NCI-H187 (cell line): ENCODE measurements around the gene ZBTB46.
"Not testable (repeated sequence)": the region's sequence is repeated elsewhere in the genome, so short reads cannot be mapped to it uniquely, and the experiment has no call there.

Experiments used
- DNase-seq, 2 experiments: peaks; one replicate each; lab custom pipeline; 2025; lab: John Stamatoyannopoulos, UW

The ZBTB46 gene

GRCh38 chr20:63814891-63815614 is 16.0 kb downstream of the ZBTB46 start:
- DNase-seq = no peak

DNA sequence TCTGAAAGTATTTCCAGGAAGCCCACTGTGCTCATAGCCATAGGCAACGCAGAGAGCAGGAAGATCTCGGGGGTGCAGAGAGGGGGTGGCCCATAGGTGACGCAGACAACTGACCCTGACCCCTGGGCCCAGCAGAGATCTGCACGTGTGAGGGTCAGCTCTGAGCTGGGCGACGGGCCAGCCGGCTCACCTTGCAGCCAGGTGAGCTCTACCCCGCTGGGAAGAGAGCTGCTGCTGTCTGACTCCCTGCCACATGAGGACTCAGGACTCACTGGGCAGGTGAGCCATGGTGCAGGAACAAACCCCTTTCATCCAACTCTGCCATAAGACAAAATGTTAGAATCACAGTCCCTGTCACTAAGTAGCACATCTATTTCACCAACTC is 19.6 kb downstream of the ZBTB46 start:
- no peak for DNase-seq

DNA sequence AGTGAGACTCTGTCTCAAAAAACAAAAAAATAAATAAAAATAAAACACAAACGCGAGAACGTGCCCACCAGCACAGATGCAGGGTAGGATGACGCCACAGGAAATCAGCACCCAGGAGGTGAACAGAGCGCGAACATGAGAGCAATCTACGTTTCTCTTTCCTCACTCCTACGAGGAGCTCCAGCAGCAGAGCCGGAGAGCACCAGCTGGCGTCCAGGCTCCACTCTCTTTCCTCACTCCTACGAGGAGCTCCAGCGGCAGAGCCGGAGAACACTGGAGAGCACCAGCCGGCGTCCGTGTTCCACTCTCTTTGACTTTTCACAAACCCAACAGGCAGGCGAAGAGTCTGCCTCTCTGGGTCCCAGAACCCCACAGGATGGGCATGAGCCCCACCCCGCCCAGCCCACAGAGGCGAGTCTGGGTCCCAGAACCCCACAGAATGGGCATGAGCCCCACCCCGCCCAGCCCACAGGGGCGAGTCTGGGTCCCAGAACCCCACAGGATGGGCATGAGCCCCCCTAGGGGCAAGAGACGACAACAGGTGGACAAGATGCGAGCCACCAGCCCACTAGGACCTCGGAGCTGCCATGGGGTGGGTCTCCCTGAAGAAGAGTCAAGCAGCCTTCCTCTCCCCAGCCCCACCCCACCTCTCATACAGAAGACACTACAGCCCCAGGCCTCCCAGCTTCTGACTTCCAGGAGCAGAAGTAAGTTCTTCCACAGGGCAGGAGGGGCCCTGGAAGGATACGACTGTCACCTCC is 20.2 kb downstream of the ZBTB46 start:
- no peak for DNase-seq

DNA sequence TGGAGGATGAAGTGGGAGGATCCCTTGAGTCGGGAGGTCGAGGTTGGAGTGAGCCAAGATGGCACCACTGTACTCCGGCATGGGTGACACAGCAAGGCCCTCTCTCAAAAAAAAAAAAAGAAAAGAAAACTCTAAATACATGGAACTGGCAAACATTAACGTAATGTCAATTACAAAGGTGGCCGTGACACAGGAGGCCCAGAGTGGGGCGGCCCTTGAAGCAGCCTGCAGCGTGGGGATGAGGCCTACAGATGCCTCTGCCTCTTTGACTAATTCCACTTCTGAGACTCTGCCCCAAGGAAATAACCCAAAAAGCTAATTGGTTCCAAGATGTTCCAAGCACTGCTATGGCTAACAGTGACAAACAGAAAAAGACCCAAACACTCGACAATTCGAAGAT is 21.2 kb downstream of the ZBTB46 start:
- no peak for DNase-seq

- no peak for DNase-seq
Measured at GRCh38 chr20:63808964-63809674, 21.9 kb downstream of the ZBTB46 start.

DNA sequence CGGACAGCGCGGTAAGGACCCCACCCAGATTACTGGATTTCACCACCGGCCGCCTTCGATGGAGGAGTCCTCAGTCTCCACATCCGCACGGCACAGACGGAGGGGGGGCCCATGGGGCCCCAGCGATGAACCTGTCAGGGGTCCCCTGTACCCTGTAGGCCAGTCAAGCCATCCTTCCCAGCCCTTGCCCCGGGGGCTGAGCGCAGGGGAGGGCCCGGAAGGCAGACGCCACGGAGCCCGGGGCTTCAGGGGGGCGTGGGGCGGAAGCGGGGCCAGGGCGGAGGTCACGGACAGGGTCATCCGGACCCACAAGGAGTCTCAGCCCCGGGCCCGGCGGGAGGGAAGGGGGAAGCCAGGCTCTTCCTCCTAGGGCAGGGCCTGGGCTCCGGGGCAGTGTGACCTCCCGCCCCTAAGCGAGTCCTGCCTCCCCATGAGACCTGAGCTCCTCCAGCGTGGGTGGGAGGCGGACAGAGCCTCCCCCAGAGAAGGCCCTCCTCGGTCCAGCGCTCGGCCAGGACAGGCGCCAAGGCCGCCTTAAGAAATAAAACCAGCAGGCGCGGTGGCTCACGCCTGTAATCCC is 22.8 kb downstream of the ZBTB46 start:
- no peak for DNase-seq

DNA sequence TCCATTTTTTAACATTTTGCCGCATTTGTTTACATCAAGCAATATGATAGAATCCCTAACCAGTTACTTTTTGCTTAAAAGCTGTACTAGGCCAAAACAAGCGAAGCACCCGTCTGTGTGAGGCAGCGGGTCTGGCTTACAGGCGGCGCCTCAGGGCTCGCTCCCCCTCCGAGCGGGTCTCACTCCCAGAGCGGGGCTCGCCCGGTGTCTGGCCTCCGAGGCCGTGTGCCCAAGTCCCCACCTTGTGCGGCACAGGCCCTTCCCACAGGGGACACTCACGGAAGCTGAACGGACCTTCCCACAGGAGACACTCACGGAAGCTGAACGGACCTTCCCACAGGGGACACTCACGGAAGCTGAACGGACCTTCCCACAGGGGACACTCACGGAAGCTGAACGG is 23.4 kb downstream of the ZBTB46 start:
- no peak for DNase-seq

- no peak for DNase-seq
Measured at GRCh38 chr20:63804308-63804636, 26.8 kb downstream of the ZBTB46 start.

DNA sequence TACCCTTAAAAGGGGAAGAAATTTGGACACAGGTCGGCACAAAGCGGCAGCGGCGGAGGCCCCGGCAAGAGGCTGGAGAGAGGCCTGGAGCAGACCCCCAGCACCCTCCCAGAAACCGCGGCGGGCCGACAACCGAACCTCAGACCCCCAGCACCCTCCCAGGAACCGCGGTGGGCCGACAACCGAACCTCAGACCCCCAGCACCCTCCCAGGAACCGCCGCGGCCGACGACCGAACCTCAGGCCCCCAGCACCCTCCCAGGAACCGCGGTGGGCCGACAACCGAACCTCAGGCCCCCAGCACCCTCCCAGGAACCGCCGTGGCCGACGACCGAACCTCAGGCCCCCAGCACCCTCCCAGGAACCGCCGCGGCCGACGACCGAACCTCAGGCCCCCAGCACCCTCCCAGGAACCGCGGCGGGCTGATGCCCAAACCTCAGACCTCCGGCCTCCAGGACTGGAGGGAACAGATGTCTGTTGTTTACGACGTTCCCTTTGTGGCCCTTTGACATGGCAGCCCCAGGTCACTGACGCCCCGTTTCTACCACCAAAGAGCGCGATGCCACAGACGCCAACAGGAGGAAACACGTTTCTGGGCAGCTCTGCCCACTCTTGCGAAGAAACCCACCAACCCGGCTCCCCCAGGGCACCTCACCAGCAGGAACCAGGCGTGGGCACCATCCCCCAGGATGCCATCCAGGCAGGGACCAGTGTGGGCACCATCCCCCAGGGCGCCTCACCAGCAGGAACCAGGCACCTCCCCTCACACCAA is 28.4 kb downstream of the ZBTB46 start:
- DNase-seq = no peak

- DNase-seq = not testable (repeated sequence)
Measured at GRCh38 chr20:63801174-63801573, 29.9 kb downstream of the ZBTB46 start.

DNA sequence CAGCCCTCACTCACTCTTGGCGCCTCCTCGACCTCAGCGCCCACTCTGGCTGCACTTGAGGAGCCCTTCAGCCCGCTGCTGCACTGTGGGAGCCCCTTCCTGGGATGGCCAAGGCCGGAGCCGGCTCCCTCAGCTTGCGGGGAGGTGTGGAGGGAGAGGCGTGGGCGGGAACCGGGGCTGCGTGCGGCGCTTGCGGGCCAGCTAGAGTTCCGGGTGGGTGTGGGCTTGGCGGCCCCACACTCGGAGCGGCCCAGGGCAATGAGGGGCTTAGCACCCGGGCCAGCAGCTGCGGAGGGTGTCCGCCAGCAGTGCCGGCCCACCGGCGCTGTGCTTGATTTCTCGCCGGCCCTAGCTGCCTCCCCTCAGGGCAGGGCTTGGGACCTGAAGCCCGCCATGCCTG is 30.7 kb downstream of the ZBTB46 start:
- DNase-seq = not testable (repeated sequence)

DNA sequence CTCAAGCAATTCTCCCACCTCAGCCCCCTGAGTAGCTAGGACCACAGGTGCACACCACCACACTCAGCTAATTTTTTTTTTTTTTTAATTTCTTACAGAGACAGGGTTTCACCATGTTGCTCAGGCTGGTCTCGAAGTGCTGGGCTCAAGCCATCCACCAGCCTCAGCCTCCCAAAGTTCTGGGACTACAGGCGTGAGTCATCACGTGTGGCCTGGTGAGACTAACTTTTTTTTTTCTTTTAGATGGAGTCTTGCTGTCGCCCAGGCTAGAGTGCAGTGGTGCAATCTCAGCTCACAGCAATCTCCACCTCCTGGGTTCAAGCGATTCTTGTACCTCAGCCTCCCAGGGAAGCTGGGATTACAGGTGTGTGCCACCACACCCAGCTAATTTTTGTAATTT is 31.9 kb downstream of the ZBTB46 start:
- not testable (repeated sequence) for DNase-seq

DNA sequence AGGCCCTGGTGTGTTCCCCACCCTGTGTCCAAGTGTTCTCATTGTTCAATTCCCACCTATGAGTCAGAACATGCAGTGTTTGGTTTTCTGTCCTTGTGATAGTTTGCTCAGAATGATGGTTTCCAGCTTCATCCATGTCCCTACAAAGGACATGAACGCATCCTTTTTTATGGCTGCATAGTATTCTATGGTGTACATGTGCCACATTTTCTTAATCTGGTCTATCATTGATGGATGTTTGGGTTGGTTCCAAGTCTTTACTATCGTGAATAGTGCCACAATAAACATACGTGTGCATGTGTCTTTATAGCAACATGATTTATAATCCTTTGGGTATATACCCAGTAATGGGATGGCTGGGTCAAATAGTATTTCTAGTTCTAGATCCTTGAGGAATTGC is 33.9 kb downstream of the ZBTB46 start:
- not testable (repeated sequence) for DNase-seq

DNA sequence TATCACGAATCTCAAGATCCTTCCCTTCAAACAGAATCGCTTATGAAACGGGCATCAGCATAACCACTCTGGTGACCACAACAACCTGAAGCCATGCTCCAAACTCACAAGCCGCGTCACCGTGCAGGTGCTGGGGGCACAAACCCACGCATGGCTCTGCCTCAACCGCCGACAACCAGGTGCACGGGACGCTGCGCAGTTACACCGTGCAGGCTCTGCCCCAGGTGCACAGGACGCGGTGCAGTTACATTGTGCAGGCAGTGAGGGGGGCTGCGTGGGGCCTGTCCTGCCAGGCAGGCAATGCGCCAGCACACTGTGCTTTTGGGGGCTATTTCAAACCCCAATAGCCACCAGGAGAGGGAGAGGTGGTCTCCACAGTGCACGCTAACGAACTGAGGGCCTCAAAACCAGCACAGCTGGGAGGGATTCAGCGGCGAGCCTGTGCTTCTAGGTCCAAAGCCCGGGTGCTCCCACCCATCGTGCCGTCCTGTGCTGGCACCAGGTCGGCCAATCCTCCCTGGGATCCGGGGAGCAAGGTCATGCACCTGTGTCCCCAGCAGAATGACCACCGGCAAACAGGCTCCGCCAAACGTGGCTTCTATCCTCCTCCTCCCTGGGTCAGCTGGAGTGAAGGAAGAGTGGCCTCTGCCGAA is 35.8 kb downstream of the ZBTB46 start:
- no peak for DNase-seq

DNA sequence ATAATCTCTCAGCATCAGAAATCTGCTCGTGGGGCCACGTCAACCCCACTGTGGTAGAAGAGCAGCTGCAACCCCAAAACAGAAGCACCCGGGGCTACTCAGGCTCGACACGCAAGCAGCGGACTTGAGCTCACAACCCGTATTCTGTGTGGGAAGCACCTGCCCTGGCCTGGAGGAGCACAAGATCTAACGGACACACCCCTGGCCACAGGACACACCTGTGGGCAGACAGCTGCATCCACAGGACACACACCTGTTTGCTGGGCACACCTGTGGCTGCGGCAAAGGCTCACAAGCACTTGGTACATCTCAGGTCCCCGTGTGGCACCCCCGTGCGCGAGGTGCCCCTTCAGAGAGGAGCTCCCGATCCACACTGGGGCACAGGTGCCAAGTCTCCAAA is 36.5 kb downstream of the ZBTB46 start:
- DNase-seq = no peak

DNA sequence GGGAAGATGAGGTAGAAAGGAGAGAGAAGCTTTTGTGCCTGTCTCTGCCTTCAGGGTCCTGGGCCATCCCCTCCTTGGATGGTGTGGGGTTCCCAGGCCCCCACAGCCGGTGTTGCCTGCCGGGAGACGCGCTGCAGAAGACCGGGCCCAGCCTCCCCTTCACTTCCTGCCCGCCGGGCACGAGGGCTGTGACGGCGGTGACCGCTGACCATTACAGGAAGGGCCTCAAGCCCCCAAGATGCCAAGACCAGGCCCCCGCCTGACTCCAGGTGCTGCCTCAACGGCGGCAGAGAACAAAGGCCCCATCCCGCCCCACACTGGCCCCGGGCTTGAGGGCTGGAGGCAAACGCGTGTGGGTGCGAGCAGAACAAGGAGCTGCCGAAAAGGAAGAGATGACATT is 38.2 kb downstream of the ZBTB46 start:
- DNase-seq = no peak

- no peak for DNase-seq
Measured at GRCh38 chr20:63791497-63792156, 39.4 kb downstream of the ZBTB46 start.

- no peak for DNase-seq
Measured at GRCh38 chr20:63790572-63791168, 40.4 kb downstream of the ZBTB46 start.

DNA sequence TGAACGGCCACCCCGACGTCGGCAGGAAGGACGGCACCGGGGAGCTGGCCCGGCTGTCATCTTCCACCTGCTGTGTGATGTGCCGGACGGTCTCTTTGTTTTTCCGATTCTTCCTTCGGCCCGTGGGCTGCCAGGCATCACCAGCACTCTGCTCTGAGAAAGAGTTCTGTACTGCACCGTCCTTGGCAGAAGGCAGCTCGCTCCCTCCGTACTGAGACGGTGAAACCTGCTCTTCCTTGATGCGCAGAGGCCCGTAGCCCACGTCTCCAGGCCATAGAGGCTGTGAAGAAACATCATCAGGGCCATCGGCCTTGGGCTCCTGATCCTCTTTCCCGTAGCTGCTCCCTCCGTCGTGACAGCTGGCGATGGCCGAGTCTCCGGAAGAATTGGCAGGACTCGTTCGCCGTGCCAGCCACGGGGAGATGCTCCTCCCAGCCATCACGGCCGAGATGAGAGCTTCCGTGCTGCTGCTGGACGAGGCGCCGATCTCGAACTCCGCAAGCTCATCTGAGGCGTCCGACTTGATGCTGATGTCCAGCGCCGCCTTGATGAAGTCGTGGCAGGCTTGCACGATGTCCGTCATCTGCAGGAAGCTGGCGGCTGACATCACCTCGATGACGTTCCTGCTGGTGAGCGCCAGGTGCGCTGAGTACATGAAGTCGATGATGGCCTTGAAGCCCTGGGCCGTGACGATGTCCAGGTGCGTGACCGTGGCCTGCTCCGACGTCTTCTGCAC is 41.1 kb downstream of the ZBTB46 start:
- no peak for DNase-seq

GRCh38 chr20:63787749-63788148 is 43.3 kb downstream of the ZBTB46 start:
- no peak for DNase-seq
